GM19025 (cell line): ENCODE data around the gene RASD2.

Source experiments
- ATAC-seq: cut with Tn5 transposase; IDR thresholded peaks from one replicate; pipeline ENCODE4 v1.9.1; 2021; ENCODE audit warnings: mild to moderate bottlenecking, low read depth, moderate library complexity; ENCODE audit not compliant: unreplicated experiment

RASD2 gene

GRCh38 chr22:35539487-35539886, 1.1 kb upstream of the RASD2 start:
- no peak for ATAC-seq

GRCh38 chr22:35539910-35540594, 579 bp upstream of the RASD2 start:
- no peak for ATAC-seq

GRCh38 chr22:35541254-35541748, 670 bp downstream of the RASD2 start:
- no peak for ATAC-seq

DNA sequence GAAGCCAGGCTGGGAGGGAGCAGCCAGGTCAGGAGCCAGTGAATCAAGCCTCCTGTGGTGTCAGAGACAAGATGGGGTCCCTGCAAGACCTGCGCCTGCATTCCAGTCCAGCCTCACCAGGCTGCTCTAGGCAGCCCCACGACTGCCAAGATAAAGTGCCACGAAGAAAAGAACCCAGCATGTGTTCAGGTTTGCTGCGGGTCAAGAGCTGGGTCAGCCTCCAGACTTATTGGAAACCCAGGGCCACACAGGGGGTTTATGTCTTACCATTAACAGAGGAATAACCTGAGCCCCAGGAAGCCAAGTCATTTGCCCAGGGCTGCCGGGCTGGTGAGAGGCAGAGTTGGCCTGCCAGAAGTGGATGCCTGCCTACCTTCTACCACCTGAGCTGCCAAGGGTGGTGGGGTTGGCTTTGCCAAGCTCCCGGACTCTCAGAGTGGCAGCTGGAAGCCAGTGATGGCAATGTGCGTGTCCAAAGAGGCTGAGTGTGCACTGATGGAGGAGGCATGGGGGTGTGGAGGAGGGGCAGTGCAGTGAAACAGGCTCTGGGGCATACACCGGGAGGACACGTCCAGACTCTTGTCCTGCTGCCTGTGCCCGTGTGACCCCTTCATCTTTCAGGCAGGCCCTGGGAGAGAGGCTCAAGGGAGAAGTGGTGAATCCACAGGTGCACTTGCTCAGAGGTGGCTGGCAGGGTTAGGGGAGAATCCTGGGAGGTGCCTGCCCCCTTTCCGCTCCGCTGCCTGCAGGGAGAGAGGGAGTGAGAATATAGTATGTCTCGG, 1.7 kb downstream of the RASD2 start:
- ATAC-seq, result no peak

DNA sequence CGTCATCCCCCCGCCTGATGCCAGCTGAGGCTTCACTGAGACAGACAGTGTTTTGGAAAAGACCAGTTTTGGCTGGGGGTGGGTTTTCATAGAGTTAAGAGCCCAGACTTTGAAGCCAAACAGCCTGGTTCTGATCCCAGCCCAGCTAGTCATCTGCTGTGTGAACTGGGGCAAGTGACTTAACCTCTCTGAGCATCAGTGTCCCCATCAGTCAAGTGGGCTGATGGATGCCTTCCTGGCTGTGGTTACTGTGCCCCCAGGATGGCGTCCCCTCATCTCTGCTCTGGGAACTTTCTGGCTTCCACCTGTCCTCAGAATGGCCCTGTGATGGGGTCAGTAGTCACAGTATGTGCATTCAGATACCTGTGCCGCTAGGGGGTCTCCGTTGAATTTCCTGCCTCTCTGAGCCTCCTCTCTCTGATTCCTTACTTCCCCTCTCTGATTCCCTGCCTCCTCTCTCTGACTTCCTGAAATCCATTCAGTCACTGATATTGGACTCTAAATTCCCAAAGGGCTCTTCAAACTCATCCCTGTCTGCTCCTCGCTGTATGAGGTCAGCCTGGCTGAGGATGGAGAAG, 2.4 kb downstream of the RASD2 start:
- no peak for ATAC-seq

GRCh38 chr22:35543702-35544101, 3.1 kb downstream of the RASD2 start:
- no peak for ATAC-seq

DNA sequence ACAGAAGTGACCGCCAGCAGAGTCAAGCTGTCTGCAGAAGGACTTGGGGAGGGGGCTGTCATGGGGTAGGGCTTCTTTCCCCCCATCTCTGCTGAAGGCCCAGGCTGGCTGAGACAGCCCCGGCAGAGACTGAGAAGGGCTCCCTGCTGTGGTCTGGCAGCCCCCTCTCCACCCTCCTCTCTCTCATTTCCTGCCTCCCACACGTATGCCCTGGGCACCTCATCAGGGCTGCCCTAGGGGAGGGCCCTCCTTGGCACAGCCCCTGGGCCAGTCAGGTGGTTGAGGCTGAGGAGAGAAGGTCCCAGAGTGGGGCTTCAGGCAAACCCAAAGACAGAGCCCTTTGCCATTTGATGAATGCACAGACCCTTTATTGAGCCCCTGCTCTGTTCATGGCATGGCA, 3.6 kb downstream of the RASD2 start:
- no peak for ATAC-seq

- ATAC-seq, result no peak
Measured at GRCh38 chr22:35544827-35545226, 4.2 kb downstream of the RASD2 start.

- ATAC-seq, result no peak
Measured at GRCh38 chr22:35546886-35547285, 6.3 kb downstream of the RASD2 start.

- ATAC-seq, result no peak
Measured at GRCh38 chr22:35547987-35548721, 7.5 kb downstream of the RASD2 start.

- ATAC-seq, result no peak
Measured at GRCh38 chr22:35548722-35549112, 8.1 kb downstream of the RASD2 start.

DNA sequence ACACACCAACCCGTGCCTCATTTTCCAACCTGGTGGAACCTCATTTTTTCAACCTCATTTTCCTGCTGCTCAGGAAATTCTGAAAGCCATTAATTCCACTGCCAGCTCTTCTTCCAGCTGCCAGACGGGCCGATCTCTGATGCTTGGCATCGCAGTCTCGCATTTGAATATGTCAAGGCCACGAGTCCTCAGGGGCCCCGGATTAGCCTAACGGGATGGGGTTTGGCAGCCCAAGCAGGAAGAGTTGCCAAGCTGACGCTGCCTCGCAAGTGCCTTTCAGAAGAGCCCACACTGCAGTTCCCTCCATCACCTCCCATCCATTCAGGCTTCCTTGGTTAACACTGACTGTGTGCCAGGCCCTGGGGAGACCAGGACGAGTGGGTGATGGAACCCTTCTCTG, 8.7 kb downstream of the RASD2 start:
- no peak for ATAC-seq

DNA sequence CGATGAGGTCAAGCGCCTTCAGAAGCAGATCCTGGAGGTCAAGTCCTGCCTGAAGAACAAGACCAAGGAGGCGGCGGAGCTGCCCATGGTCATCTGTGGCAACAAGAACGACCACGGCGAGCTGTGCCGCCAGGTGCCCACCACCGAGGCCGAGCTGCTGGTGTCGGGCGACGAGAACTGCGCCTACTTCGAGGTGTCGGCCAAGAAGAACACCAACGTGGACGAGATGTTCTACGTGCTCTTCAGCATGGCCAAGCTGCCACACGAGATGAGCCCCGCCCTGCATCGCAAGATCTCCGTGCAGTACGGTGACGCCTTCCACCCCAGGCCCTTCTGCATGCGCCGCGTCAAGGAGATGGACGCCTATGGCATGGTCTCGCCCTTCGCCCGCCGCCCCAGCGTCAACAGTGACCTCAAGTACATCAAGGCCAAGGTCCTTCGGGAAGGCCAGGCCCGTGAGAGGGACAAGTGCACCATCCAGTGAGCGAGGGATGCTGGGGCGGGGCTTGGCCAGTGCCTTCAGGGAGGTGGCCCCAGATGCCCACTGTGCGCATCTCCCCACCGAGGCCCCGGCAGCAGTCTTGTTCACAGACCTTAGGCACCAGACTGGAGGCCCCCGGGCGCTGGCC, 11.0 kb downstream of the RASD2 start:
- ATAC-seq, result no peak

GRCh38 chr22:35552196-35552842, 11.7 kb downstream of the RASD2 start:
- ATAC-seq, result no peak

GRCh38 chr22:35552846-35553245, 12.2 kb downstream of the RASD2 start:
- no peak for ATAC-seq

GRCh38 chr22:35553341-35553740, 12.7 kb downstream of the RASD2 start:
- ATAC-seq, result no peak

DNA sequence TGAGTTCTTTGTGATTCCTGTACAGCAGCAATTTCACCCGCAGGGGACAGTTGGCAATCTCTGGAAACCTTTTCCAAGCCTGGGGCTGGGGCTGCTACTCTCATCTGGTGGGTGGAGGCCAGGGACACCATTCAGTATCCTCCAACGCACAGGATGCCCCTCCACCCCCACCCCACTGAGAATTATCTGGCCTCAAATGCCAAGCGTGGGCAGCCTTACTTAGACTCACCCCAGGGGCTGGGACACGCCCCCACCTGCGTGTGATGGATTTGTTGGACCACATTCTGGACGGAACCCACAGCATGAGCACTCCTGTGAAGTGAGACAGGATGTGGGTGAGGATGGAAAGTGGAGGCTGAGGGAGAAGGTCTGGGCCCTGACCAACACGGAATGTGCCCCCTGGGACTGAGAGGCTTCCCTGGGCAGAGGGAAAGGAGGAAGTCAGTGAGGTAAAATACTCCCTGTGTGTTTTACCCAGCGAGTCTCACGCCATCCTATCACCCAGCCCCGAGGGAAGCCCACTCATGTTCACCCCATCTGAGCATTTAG, 13.7 kb downstream of the RASD2 start:
- ATAC-seq, result no peak

DNA sequence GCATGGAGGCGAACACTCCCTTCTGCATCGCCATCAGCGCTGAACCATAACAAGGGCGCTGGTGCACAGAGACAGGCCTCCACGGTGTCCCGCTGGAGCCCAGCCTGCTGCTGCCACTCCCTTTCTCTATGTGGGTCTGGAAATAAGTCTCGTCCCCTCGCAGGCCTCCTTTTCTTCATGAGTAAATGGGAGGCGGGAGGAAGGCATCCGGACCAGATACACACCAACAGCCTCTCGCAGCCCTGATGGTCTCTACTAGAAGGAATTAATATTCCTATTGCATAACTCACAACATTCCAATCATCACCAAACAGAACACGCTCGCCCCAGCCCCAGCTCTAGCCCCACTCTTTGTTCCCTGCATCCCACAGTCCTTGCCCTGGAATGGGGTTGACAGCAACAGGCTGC, 14.9 kb downstream of the RASD2 start:
- no peak for ATAC-seq

DNA sequence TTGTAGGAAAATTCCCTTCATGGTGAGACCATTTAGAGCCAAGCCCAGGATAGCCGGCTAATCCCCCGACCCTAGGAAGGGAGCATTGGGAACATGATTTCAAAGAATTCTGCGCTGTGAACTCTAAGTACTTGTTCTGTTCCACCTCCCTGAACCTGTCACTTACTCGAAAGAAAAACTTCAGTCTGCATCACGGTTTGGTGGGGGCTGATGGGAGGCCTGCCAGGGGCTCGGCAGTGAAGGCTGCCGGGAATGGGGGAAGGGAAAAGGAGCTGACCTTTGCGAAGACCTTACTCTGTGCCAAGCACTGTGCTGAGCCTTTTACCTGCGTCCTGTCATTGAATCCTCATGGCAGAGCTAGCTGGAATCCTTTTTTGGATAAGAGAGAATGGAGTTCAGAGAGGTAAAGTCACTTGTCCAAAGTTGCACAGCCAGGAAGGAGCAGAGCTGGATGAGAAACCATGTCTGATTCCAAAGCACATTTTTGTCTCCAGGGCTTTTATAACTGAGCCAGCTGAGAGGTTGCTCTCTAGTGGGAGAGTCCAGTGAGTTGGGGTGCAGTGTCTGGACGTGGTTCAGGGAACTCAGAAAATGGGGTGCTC, 15.4 kb downstream of the RASD2 start:
- no peak for ATAC-seq
